Liver (tissue), 3 donors: Measurements from ENCODE around the gene UBE2D2.

Source experiments
- FOXA1 ChIP-seq: IDR thresholded peaks from 2 replicates; pipeline ENCODE4 v1.6.1; 2016; ENCODE audit warnings: antibody characterized with exemption
- GABPA ChIP-seq, 2 donors: IDR thresholded peaks in 1 of 2; conservative IDR thresholded peaks in 1 of 2; 2 replicates each; pipeline ENCODE4 v1.6.1; 2016; ENCODE audit warnings: antibody characterized with exemption in 2 of 2, mild to moderate bottlenecking in 1 of 2, moderate library complexity in 1 of 2
- HNF4A ChIP-seq, 2 donors: conservative IDR thresholded peaks; 2 replicates each; pipeline ENCODE4 v1.6.1; 2016; ENCODE audit warnings: antibody characterized with exemption in 2 of 2, mild to moderate bottlenecking in 2 of 2
- JUND ChIP-seq, 2 donors: IDR thresholded peaks; 2 replicates each; pipeline ENCODE4 v1.6.1; 2016; ENCODE audit warnings: antibody characterized with exemption in 2 of 2
- RXRA ChIP-seq, 2 donors: IDR thresholded peaks; 2 replicates each; pipeline ENCODE4 v1.6.1; 2017 to 2018; ENCODE audit warnings: antibody characterized with exemption in 2 of 2, mild to moderate bottlenecking in 1 of 2
- TF ChIP-seq, protein P1 (sequence below): fragments of 150-350 bp; IDR thresholded peaks from 2 replicates; pipeline ENCODE4 v1.5.1; 2017; ENCODE audit warnings: improper control_type of control experiment, low read depth, low read length; ENCODE audit not compliant: missing input control
- TF ChIP-seq, protein P2 (sequence below): IDR thresholded peaks from 2 replicates; pipeline ENCODE4 v1.6.1; 2016; ENCODE audit warnings: antibody characterized with exemption
- TF ChIP-seq, protein P3 (sequence below): IDR thresholded peaks from 2 replicates; pipeline ENCODE4 v1.6.1; 2016; ENCODE audit warnings: antibody characterized with exemption, mild to moderate bottlenecking
- donor health status: healthy.
- donor health status: healthy.

DNA sequence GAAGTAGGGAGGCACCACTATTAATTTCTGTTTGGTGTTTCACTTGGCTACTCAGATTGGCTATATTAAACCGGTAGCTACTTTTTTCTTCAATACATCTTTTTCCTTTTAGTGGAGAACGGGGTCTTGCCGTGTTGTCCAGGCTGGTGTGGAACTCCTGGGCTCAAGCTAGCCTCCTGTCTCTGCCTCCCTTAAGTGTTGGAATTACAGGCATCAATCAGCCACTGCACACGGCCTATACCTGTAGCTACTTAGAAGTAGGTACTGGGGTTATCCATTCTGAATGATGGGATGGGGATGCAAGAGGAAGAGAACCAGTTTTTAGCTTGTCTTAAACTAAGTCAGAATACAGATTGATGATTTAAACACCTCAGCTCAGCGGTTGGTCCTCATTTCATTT, 1.7 kb downstream of the UBE2D2 start:
- TF ChIP-seq, protein P1, sequence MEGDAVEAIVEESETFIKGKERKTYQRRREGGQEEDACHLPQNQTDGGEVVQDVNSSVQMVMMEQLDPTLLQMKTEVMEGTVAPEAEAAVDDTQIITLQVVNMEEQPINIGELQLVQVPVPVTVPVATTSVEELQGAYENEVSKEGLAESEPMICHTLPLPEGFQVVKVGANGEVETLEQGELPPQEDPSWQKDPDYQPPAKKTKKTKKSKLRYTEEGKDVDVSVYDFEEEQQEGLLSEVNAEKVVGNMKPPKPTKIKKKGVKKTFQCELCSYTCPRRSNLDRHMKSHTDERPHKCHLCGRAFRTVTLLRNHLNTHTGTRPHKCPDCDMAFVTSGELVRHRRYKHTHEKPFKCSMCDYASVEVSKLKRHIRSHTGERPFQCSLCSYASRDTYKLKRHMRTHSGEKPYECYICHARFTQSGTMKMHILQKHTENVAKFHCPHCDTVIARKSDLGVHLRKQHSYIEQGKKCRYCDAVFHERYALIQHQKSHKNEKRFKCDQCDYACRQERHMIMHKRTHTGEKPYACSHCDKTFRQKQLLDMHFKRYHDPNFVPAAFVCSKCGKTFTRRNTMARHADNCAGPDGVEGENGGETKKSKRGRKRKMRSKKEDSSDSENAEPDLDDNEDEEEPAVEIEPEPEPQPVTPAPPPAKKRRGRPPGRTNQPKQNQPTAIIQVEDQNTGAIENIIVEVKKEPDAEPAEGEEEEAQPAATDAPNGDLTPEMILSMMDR: no peak
- TF ChIP-seq, protein P2, sequence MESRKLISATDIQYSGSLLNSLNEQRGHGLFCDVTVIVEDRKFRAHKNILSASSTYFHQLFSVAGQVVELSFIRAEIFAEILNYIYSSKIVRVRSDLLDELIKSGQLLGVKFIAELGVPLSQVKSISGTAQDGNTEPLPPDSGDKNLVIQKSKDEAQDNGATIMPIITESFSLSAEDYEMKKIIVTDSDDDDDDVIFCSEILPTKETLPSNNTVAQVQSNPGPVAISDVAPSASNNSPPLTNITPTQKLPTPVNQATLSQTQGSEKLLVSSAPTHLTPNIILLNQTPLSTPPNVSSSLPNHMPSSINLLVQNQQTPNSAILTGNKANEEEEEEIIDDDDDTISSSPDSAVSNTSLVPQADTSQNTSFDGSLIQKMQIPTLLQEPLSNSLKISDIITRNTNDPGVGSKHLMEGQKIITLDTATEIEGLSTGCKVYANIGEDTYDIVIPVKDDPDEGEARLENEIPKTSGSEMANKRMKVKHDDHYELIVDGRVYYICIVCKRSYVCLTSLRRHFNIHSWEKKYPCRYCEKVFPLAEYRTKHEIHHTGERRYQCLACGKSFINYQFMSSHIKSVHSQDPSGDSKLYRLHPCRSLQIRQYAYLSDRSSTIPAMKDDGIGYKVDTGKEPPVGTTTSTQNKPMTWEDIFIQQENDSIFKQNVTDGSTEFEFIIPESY: no peak
- TF ChIP-seq RXRA (IDR thresholded peaks at IDR 0.05) (no peak), GABPA (IDR thresholded peaks at IDR 0.05 in 1 of 2, conservative IDR thresholded peaks at IDR 0.05 in 1 of 2) (no peak), HNF4A (conservative IDR thresholded peaks at IDR 0.05) (no peak), FOXA1 (no peak), JUND (IDR thresholded peaks at IDR 0.05) (no peak)
- TF ChIP-seq, protein P3, sequence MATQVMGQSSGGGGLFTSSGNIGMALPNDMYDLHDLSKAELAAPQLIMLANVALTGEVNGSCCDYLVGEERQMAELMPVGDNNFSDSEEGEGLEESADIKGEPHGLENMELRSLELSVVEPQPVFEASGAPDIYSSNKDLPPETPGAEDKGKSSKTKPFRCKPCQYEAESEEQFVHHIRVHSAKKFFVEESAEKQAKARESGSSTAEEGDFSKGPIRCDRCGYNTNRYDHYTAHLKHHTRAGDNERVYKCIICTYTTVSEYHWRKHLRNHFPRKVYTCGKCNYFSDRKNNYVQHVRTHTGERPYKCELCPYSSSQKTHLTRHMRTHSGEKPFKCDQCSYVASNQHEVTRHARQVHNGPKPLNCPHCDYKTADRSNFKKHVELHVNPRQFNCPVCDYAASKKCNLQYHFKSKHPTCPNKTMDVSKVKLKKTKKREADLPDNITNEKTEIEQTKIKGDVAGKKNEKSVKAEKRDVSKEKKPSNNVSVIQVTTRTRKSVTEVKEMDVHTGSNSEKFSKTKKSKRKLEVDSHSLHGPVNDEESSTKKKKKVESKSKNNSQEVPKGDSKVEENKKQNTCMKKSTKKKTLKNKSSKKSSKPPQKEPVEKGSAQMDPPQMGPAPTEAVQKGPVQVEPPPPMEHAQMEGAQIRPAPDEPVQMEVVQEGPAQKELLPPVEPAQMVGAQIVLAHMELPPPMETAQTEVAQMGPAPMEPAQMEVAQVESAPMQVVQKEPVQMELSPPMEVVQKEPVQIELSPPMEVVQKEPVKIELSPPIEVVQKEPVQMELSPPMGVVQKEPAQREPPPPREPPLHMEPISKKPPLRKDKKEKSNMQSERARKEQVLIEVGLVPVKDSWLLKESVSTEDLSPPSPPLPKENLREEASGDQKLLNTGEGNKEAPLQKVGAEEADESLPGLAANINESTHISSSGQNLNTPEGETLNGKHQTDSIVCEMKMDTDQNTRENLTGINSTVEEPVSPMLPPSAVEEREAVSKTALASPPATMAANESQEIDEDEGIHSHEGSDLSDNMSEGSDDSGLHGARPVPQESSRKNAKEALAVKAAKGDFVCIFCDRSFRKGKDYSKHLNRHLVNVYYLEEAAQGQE: no peak
